ENCODE measurements around the gene BAIAP2.
A peak's percentile ranks its signal among the peaks of the same experiment; 100 is the strongest.

DNA sequence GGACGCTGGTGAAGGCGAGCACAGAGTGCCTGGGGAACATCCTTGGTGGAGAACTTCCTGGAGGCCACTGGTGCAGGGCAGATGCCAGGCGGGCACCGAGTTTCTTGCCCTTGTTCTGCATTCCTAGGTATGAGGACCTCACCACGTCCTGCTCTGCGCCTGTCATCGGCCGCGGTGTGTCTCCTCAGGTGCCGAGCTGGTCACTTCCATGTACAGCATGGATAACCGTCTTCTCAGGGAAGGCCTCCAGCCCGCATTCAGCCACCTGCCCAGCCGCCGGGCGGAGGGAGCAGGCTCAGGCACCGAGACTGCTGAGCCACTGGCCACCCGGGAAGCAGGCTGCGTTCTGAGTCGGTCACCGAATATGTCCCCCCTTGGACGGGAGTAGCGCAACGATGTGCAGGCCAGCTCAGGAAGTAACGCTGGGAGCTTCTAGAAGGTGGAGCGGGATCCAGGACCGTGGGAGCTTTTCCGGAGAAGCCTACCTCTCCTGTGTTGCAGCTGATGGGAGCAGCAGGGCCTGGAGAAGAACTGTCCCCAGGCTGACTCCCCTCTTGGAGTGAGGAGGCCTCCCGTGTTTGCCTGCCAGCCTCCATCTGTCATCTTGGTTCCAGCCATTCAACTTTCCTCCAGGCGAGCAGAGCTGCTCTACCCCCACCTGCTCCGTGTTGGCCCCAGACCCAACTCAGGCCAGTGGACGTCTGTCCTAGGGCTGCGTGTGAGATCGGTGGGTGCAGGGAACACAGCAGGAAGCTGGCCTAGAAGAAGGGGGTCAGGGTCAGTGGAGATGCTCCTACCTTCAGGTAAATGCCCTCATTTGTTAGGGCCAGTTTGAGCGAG is 2.1 kb upstream of the BAIAP2 start:
- TF ChIP-seq, protein P1, sequence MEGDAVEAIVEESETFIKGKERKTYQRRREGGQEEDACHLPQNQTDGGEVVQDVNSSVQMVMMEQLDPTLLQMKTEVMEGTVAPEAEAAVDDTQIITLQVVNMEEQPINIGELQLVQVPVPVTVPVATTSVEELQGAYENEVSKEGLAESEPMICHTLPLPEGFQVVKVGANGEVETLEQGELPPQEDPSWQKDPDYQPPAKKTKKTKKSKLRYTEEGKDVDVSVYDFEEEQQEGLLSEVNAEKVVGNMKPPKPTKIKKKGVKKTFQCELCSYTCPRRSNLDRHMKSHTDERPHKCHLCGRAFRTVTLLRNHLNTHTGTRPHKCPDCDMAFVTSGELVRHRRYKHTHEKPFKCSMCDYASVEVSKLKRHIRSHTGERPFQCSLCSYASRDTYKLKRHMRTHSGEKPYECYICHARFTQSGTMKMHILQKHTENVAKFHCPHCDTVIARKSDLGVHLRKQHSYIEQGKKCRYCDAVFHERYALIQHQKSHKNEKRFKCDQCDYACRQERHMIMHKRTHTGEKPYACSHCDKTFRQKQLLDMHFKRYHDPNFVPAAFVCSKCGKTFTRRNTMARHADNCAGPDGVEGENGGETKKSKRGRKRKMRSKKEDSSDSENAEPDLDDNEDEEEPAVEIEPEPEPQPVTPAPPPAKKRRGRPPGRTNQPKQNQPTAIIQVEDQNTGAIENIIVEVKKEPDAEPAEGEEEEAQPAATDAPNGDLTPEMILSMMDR (IDR thresholded peaks at IDR 0.05 in 8 of 11, conservative IDR thresholded peaks at IDR 0.05 in 3 of 11): no peak
- TF ChIP-seq POLR2A (IDR thresholded peaks at IDR 0.05) (no peak), POLR2AphosphoS5 (IDR thresholded peaks at IDR 0.05) (peak in 1 of 3 donors; percentile 15)
